Measurements from ENCODE around the gene ZNF263.

GRCh38 chr16:3328643-3329042 lies 45.4 kb downstream of the ZNF263 start:
- TF ChIP-seq ZNF70 (CRISPR knock-in tag; IDR thresholded peaks at IDR 0.05) (no peak), BACH2 (CRISPR knock-in tag; IDR thresholded peaks at IDR 0.05; ENCODE audit: borderline replicate concordance) (no peak), GLIS3 (CRISPR knock-in tag; IDR thresholded peaks at IDR 0.05) (no peak), ARNTL (CRISPR knock-in tag; IDR thresholded peaks at IDR 0.05; ENCODE audit: borderline replicate concordance, low read depth) (no peak), SNAI2 (CRISPR knock-in tag; IDR thresholded peaks at IDR 0.05) (no peak), ZFP3 (CRISPR knock-in tag; IDR thresholded peaks at IDR 0.05) (no peak), ZC3H10 (CRISPR knock-in tag; IDR thresholded peaks at IDR 0.05) (no peak), CREB5 (CRISPR knock-in tag; IDR thresholded peaks at IDR 0.05; ENCODE audit: low read depth) (no peak), ZNF8 (CRISPR knock-in tag; IDR thresholded peaks at IDR 0.05) (no peak), CSDC2 (CRISPR knock-in tag; IDR thresholded peaks at IDR 0.05) (no peak), TOX (CRISPR knock-in tag; IDR thresholded peaks at IDR 0.05; ENCODE audit: borderline replicate concordance) (no peak), RARB (CRISPR knock-in tag; IDR thresholded peaks at IDR 0.05) (no peak)
- TF ChIP-seq, protein P1, sequence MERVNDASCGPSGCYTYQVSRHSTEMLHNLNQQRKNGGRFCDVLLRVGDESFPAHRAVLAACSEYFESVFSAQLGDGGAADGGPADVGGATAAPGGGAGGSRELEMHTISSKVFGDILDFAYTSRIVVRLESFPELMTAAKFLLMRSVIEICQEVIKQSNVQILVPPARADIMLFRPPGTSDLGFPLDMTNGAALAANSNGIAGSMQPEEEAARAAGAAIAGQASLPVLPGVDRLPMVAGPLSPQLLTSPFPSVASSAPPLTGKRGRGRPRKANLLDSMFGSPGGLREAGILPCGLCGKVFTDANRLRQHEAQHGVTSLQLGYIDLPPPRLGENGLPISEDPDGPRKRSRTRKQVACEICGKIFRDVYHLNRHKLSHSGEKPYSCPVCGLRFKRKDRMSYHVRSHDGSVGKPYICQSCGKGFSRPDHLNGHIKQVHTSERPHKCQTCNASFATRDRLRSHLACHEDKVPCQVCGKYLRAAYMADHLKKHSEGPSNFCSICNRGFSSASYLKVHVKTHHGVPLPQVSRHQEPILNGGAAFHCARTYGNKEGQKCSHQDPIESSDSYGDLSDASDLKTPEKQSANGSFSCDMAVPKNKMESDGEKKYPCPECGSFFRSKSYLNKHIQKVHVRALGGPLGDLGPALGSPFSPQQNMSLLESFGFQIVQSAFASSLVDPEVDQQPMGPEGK (CRISPR knock-in tag; IDR thresholded peaks at IDR 0.05; ENCODE audit: borderline replicate concordance), result no peak
